H1 (cell line): ENCODE results near the gene GTF2H1. TPM values are rescaled to one million over a fixed set of nuclear protein-coding genes. Genes with fewer than 3 reads are reported as not detected.

Source experiments
- HDAC2 ChIP-seq, 2 experiments: fragments of 300-600 bp in 1 of 2; sonication (generic) in 1 of 2; IDR thresholded peaks; 2 replicates each; pipeline ENCODE4 v1.6.1; 2011 to 2012; ENCODE audit warnings: low read depth in 2 of 2, low read length in 2 of 2, mild to moderate bottlenecking in 2 of 2, moderate library complexity in 2 of 2, borderline replicate concordance in 1 of 2, inconsistent platforms in 1 of 2
- RNF2 ChIP-seq: fragments of 200-900, 300-1000 bp; sonication (generic); IDR thresholded peaks from 2 replicates; pipeline ENCODE4 v1.7.1; 2016; ENCODE audit warnings: borderline replicate concordance, low read depth, mild to moderate bottlenecking, antibody characterized with exemption, low read length; ENCODE audit not compliant: poor library complexity, severe bottlenecking; ENCODE audit errors: missing control alignments
- SIN3A ChIP-seq, 2 experiments: IDR thresholded peaks in 1 of 2; conservative IDR thresholded peaks in 1 of 2; 2 replicates each; pipeline ENCODE4 v1.6.1; 2011 to 2012; ENCODE audit warnings: low read length in 2 of 2, improper control_type of control experiment in 1 of 2, low read depth in 1 of 2, mild to moderate bottlenecking in 1 of 2
- polyA plus RNA-seq, 7 experiments: library from polyadenylated mRNA; depleted of rRNA in 3 of 7; stranded (reverse) in 5 of 7; unstranded in 2 of 7; fragments of >200 nt in 5 of 7; fragments of 200-250 nt in 2 of 7; gene quantifications; 1 replicate in 5 of 7; 2 replicates in 1 of 7; 4 replicates in 1 of 7; pipeline versions ENCODE4 v1.2.1 to v1.2.3, GENCODE V29; 2011 to 2013; ENCODE audit warnings: missing spikeins in 2 of 7, mixed read lengths in 2 of 7
- total RNA-seq: library from RNA; stranded (reverse); fragmentation: NEBNext Ultra II Directional; extraction: Animal tissue kit (Norgen Biotek cat#: 25700); gene quantifications from 2 replicates; pipeline ENCODE4 v1.2.1, GENCODE V29; 2021

GTF2H1 gene
- total and polyA plus RNA-seq, 2 of the 8 experiments (the other 6 are each of a cell fraction or from before 2014, with no cell fraction given): 9.1 to 26.3 TPM

DNA sequence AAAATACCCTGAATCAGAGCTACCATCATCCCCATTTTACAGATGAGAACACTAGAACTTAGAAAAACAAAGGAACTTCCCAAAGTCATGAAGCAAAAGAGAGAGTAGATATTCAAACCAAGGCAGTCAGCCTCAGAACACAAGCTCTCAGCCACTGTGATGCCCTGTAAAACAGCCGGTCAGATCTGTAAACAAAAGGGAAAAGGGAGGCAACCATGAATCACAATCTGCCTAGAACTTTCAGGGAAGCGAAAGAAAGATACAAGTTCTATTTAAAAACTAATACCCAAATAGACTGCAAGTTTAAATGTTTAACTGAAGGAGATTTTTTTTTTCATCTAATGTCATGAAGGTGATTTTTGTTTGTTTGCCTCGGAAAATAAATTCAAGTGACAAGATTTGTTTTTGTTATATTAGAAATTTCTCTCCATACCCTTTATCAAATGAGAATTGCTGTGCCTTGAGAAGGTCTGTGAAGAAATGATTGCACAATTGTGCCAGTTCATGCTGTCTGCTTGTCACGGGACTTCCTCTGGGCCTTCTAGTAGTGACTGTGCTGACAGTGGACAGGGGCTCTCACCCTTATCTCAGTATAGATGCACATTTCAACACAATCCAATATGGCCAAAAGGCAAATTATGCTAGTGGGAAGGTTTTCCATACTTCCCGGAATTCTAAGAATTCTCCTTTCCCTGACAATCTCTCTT lies 44.6 kb upstream of the GTF2H1 start (continued):
- no peak for TF ChIP-seq RNF2
- TF ChIP-seq SIN3A (conservative IDR thresholded peaks at IDR 0.05 in 1 of 2, IDR thresholded peaks at IDR 0.05 in 1 of 2; ENCODE audit: low read depth in 1 of 2, low read length in 2 of 2): no peak
- no peak for TF ChIP-seq HDAC2 (IDR thresholded peaks at IDR 0.05; ENCODE audit: borderline replicate concordance in 1 of 2, low read depth in 2 of 2, low read length in 2 of 2)
